Uterus (tissue), 4 donors: Measurements from ENCODE around the gene KCNAB1. TPM values are rescaled to one million over a fixed set of nuclear protein-coding genes. Genes with fewer than 3 reads are reported as not detected.

Experiments used
- DNase-seq, 2 donors: peaks; one replicate each; pipeline ENCODE4 v3.0.0-alpha.2; 2019 to 2020
- H3K27ac ChIP-seq, 2 donors: fragments of 200-600 bp; sonication (generic); 1 replicate in 1 of 2; 2 replicates in 1 of 2; pipeline ENCODE4 v1.5.1; 2016 to 2018
- H3K27me3 ChIP-seq, 2 donors: fragments of 200-600 bp; sonication (generic); one replicate each; pipeline ENCODE4 v1.5.1; 2018 to 2019; ENCODE audit warnings: control low read depth in 1 of 2
- H3K36me3 ChIP-seq, 2 donors: fragments of 200-600 bp; sonication (generic); one replicate each; pipeline ENCODE4 v1.5.1; 2019; ENCODE audit warnings: control low read depth in 1 of 2
- H3K4me1 ChIP-seq, 2 donors: fragments of 200-600 bp; sonication (generic); one replicate each; pipeline ENCODE4 v1.5.1; 2018 to 2019; ENCODE audit warnings: control low read depth in 1 of 2
- H3K4me3 ChIP-seq, 2 donors: fragments of 200-600 bp; sonication (generic); 1 replicate in 1 of 2; 2 replicates in 1 of 2; pipeline ENCODE4 v1.5.1; 2018 to 2019; ENCODE audit warnings: mild to moderate bottlenecking in 1 of 2
- H3K9me3 ChIP-seq, 2 donors: fragments of 200-600 bp; sonication (generic); one replicate each; pipeline ENCODE4 v1.5.1; 2019; ENCODE audit warnings: control low read depth in 1 of 2
- CTCF ChIP-seq, 4 experiments: fragments of 200-600 bp in 2 of 4; fragments of 450-650 bp in 2 of 4; sonication (generic) in 2 of 4; IDR thresholded peaks; one replicate each; pipeline ENCODE4 v1.5.1; 2016 to 2019; ENCODE audit warnings: antibody characterized with exemption in 4 of 4, mild to moderate bottlenecking in 2 of 4, moderate library complexity in 1 of 4
- POLR2A ChIP-seq, 2 donors: fragments of 450-650 bp; IDR thresholded peaks; one replicate each; pipeline ENCODE4 v1.6.1; 2016; ENCODE audit warnings: antibody characterized with exemption in 2 of 2, mild to moderate bottlenecking in 1 of 2, moderate library complexity in 1 of 2
- intact Hi-C: fragments of 100-400 bp; cut with DNase I; formaldehyde crosslinking; loops from one replicate; pipeline ENCODE4 v1.15.1; 2023; ENCODE audit warnings: low total_unique reads
- total RNA-seq, 4 donors: library from RNA; depleted of rRNA in 3 of 4; stranded (reverse); fragments of >200 nt in 3 of 4; gene quantifications; one replicate each; pipeline versions ENCODE4 v1.1.0 to v1.2.4, GENCODE V29; 2014 to 2023
- donor health status: DM: yes; HTN: yes; CAD: no.

The KCNAB1 gene
- total RNA-seq, 4 donors from 2014 or later, result 1.3 to 12.8 (median 6.8) TPM

DNA sequence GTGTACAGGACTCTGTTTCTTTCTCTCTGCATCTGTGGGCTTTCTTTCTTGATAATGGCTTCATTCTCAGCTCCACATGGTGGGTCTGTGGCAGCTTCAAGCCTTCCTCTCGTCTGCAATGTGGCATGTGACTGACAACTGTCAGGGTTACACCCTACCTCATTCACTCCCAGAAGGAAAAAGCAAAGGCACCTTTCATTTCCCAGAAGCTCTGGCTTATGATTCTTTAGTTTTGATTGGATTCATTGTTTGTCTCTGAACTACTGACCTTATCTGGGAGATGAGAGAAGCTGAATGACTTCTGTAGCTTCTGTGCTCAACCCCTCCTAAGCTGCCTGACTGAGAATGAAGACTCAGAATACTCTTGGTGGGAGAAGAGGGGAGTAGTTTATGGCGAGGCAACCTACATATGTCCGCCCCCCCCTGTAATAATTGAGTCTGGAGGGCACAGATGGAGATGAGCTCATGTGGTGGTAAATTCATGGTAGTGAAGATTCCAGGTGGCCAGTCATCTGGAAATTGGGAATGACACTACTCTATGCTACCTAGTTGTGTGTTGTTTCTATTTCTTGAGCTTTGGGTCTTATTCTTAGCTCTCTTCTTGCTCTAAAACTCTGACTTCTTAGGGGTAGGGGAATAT lies 38.4 kb downstream of the KCNAB1 start:
- H3K9me3 ChIP-seq, result no peaks in the 10 kb centered on the region
- no peak for TF ChIP-seq POLR2A (IDR thresholded peaks at IDR 0.05)
- no peak for TF ChIP-seq CTCF (IDR thresholded peaks at IDR 0.05)
- H3K36me3 ChIP-seq, result no peaks in the 10 kb centered on the region
- H3K27ac ChIP-seq, result no peak overlapping the region
- intact Hi-C loops, result no loop called here
- H3K27me3 ChIP-seq, result no peaks in the 10 kb centered on the region
- no peaks in the 10 kb centered on the region for H3K4me1 ChIP-seq
- H3K4me3 ChIP-seq, result no peak overlapping the region
- DNase-seq, result no peak

DNA sequence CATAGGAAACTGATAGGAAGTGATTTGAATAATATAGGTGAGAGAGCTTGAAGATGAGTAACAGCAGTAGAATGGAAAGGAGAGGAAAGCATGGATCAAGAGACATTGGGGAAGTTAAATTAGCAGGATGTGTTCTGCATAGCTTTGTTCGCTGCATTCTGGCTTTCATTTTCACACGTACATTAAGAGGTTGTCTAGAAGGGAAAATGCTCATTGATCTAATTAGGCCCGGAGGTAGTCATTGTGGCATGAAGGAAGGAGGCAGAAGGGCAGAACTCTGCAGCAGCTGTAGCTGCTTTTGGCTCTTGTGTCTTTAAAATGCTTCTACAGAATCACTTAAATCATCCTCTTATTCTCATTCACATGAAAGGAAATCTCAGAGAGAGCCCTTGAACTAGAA lies 40.3 kb downstream of the KCNAB1 start:
- intact Hi-C loops, result no loop called here
- Histone ChIP-seq H3K27ac (no peak overlapping the region), H3K27me3 (no peaks in the 10 kb centered on the region)

GRCh38 chr3:156161172-156161571 lies 40.8 kb downstream of the KCNAB1 start:
- no peaks in the 10 kb centered on the region for H3K27me3 ChIP-seq
- intact Hi-C loops, result no loop called here
- H3K9me3 ChIP-seq, result no peaks in the 10 kb centered on the region
- no peak for TF ChIP-seq POLR2A (IDR thresholded peaks at IDR 0.05)
- no peak for TF ChIP-seq CTCF (IDR thresholded peaks at IDR 0.05)
- no peak for DNase-seq
- H3K36me3 ChIP-seq, result no peaks in the 10 kb centered on the region
- no peak overlapping the region for H3K4me3 ChIP-seq
- H3K27ac ChIP-seq, result no peak overlapping the region
- no peaks in the 10 kb centered on the region for H3K4me1 ChIP-seq

More for the DNA sequence above, 40.3 kb downstream of the KCNAB1 start:
- no peak for DNase-seq
- no peaks in the 10 kb centered on the region for H3K9me3 ChIP-seq
- no peak for TF ChIP-seq POLR2A (IDR thresholded peaks at IDR 0.05)
- TF ChIP-seq CTCF (IDR thresholded peaks at IDR 0.05), result no peak
- no peaks in the 10 kb centered on the region for H3K4me1 ChIP-seq
- H3K36me3 ChIP-seq, result no peaks in the 10 kb centered on the region
- H3K4me3 ChIP-seq, result no peak overlapping the region

- TF ChIP-seq POLR2A (IDR thresholded peaks at IDR 0.05), result no peak
- TF ChIP-seq CTCF (IDR thresholded peaks at IDR 0.05), result no peak
- no peak overlapping the region for H3K4me3 ChIP-seq
- no peaks in the 10 kb centered on the region for H3K27me3 ChIP-seq
- intact Hi-C loops, result no loop called here
- no peaks in the 10 kb centered on the region for H3K4me1 ChIP-seq
- no peak for DNase-seq
- H3K9me3 ChIP-seq, result no peaks in the 10 kb centered on the region
- no peak overlapping the region for H3K27ac ChIP-seq
- no peaks in the 10 kb centered on the region for H3K36me3 ChIP-seq
Observed at GRCh38 chr3:156163848-156164247, 43.5 kb downstream of the KCNAB1 start.

- H3K4me1 ChIP-seq, result no peaks in the 10 kb centered on the region
- H3K27ac ChIP-seq, result no peak overlapping the region
- DNase-seq, result no peak
- H3K4me3 ChIP-seq, result no peak overlapping the region
- TF ChIP-seq POLR2A (IDR thresholded peaks at IDR 0.05) (no peak), CTCF (IDR thresholded peaks at IDR 0.05) (no peak)
- intact Hi-C loops, result no loop called here
- H3K36me3 ChIP-seq, result no peaks in the 10 kb centered on the region
- no peaks in the 10 kb centered on the region for H3K9me3 ChIP-seq
- no peaks in the 10 kb centered on the region for H3K27me3 ChIP-seq
Observed at GRCh38 chr3:156166808-156167207, 46.4 kb downstream of the KCNAB1 start.
